HCT116 (cell line): ENCODE measurements around the gene HOOK1. TPM values are rescaled to one million over a fixed set of nuclear protein-coding genes. Genes with fewer than 3 reads are reported as not detected.

Experiments used
- ATAC-seq: fragments of 200-7000 bp; cut with Tn5 transposase; 2 replicates; pipeline ENCODE4 v1.9.1; 2020; ENCODE audit warnings: mild to moderate bottlenecking, moderate library complexity
- BruUV-seq: library from RNA; stranded (reverse); fragments of 400-500 nt; replicated peaks from 2 replicates; lab custom pipeline; 2021; lab: Mats Ljungman, UMichigan
- CTCF ChIA-PET: fragments of 300-600 bp; sonication (Branson Sonifier 250); formaldehyde crosslinking; loops from one replicate; lab custom pipeline; 2021; ENCODE audit warnings: antibody characterized with exemption; lab: Charles Lee
- POLR2A ChIA-PET: fragments of 300-600, 350-600 bp; sonication (Branson Sonifier 250); formaldehyde crosslinking; loops from one replicate; lab custom pipeline; 2021; ENCODE audit warnings: antibody characterized with exemption; lab: Charles Lee
- RAD21 ChIA-PET, 2 experiments: fragments of 300-600 bp; sonication (Branson Sonifier 250); formaldehyde crosslinking; loops; one replicate each; lab custom pipeline; 2023; ENCODE audit warnings: low total read pairs in 2 of 2; ENCODE audit not compliant: uncharacterized antibody in 2 of 2, unreplicated experiment in 2 of 2, low non-redundant PET in 1 of 2; lab: Charles Lee
- DNase-seq: peaks from one replicate; pipeline ENCODE4 v3.0.0-alpha.2; 2010; ENCODE audit warnings: low read depth, low spot score
- H2AFZ ChIP-seq: fragments of 200-600 bp; shearing (Covaris generic), sonication (generic); 2 replicates; pipeline ENCODE4 v1.6.1; 2017; ENCODE audit warnings: low read depth, mixed run types, mixed read lengths, antibody characterized with exemption, low read length; ENCODE audit not compliant: poor library complexity, severe bottlenecking
- H3K27ac ChIP-seq: 2 replicates; pipeline ENCODE4 v1.5.1; 2012; ENCODE audit warnings: low read depth, low read length
- H3K27me3 ChIP-seq: fragments of 200-600 bp; sonication (generic); 2 replicates; pipeline ENCODE4 v1.6.1; 2016; ENCODE audit warnings: mixed run types, low read length, mixed read lengths; ENCODE audit not compliant: insufficient read depth
- H3K36me3 ChIP-seq, 2 experiments: fragments of 200-500 bp in 1 of 2; fragments of 200-600 bp in 1 of 2; sonication (Bioruptor generic) in 1 of 2; sonication (generic) in 1 of 2; 2 replicates each; pipeline versions ENCODE4 v1.5.1 to v1.6.1; 2014 to 2016; ENCODE audit warnings: low read length in 2 of 2, inconsistent platforms in 1 of 2, mixed read lengths in 1 of 2, mixed run types in 1 of 2; ENCODE audit not compliant: insufficient read depth in 2 of 2, control insufficient read depth in 1 of 2
- H3K4me1 ChIP-seq, 2 experiments: fragments of 200-600 bp in 1 of 2; sonication (generic) in 1 of 2; 2 replicates each; pipeline versions ENCODE4 v1.5.1 to v1.6.1; 2012 to 2017; ENCODE audit warnings: low read length in 2 of 2, inconsistent platforms in 1 of 2, mild to moderate bottlenecking in 1 of 2, mixed read lengths in 1 of 2, mixed run types in 1 of 2, moderate library complexity in 1 of 2; ENCODE audit not compliant: insufficient read depth in 2 of 2, control insufficient read depth in 1 of 2
- H3K4me2 ChIP-seq: fragments of 200-600 bp; sonication (generic); 2 replicates; pipeline ENCODE4 v1.6.1; 2017; ENCODE audit warnings: mixed run types, low read length, mixed read lengths
- H3K4me3 ChIP-seq, 2 experiments: fragments of 200-600 bp in 1 of 2; sonication (generic) in 1 of 2; replicated peaks in 1 of 2; 2 replicates each; pipeline ENCODE4 v1.5.1; 2011 to 2016; ENCODE audit warnings: low read length in 2 of 2, control low read depth in 1 of 2, low read depth in 1 of 2, mild to moderate bottlenecking in 1 of 2, mixed read lengths in 1 of 2, mixed run types in 1 of 2
- H3K79me2 ChIP-seq: fragments of 200-600 bp; sonication (generic); 2 replicates; pipeline ENCODE4 v1.6.1; 2017; ENCODE audit warnings: mild to moderate bottlenecking, mixed run types, low read length, moderate library complexity, mixed read lengths; ENCODE audit not compliant: insufficient read depth
- H3K9ac ChIP-seq: fragments of 200-600 bp; sonication (generic); 2 replicates; pipeline ENCODE4 v1.6.1; 2016; ENCODE audit warnings: low read length, mixed read lengths
- H3K9me2 ChIP-seq: fragments of 200-600 bp; sonication (generic), shearing (Covaris generic); 2 replicates; pipeline ENCODE4 v1.6.1; 2017; ENCODE audit warnings: mixed run types, mild to moderate bottlenecking, moderate library complexity; ENCODE audit not compliant: insufficient read depth
- H3K9me3 ChIP-seq, 2 experiments: fragments of 200-500 bp in 1 of 2; fragments of 200-600 bp in 1 of 2; sonication (Bioruptor generic) in 1 of 2; sonication (generic) in 1 of 2; 2 replicates each; pipeline ENCODE4 v1.6.1; 2014 to 2017; ENCODE audit warnings: low read length in 2 of 2, mixed read lengths in 2 of 2, inconsistent platforms in 1 of 2, low read depth in 1 of 2, mild to moderate bottlenecking in 1 of 2, mixed run types in 1 of 2, moderate library complexity in 1 of 2; ENCODE audit not compliant: control insufficient read depth in 1 of 2, insufficient read depth in 1 of 2
- H4K20me1 ChIP-seq: fragments of 200-600 bp; sonication (generic), shearing (Covaris generic); 2 replicates; pipeline ENCODE4 v1.6.1; 2017; ENCODE audit warnings: mixed run types, mild to moderate bottlenecking, moderate library complexity; ENCODE audit not compliant: insufficient read depth
- CBX3 ChIP-seq: IDR thresholded peaks from 2 replicates; pipeline ENCODE4 v1.6.1; 2012; ENCODE audit warnings: low read depth
- CEBPB ChIP-seq: IDR thresholded peaks from 2 replicates; pipeline ENCODE4 v1.6.1; 2012; ENCODE audit warnings: low read depth
- CTCF ChIP-seq, 3 experiments: fragments of 200-600 bp in 1 of 3; sonication (generic) in 1 of 3; IDR thresholded peaks in 2 of 3; conservative IDR thresholded peaks in 1 of 3; 2 replicates each; pipeline ENCODE4 v1.5.1; 2012 to 2017; ENCODE audit warnings: low read depth in 2 of 3, low read length in 2 of 3, antibody characterized with exemption in 1 of 3, borderline replicate concordance in 1 of 3, control low read depth in 1 of 3, mild to moderate bottlenecking in 1 of 3, mixed read lengths in 1 of 3, mixed run types in 1 of 3, moderate library complexity in 1 of 3; ENCODE audit not compliant: insufficient read depth in 1 of 3
- EGR1 ChIP-seq: IDR thresholded peaks from 2 replicates; pipeline ENCODE4 v1.6.1; 2012; ENCODE audit warnings: low read depth
- EZH2phosphoT487 ChIP-seq: fragments of 200-600 bp; IDR thresholded peaks from 2 replicates; pipeline ENCODE4 v1.6.1; 2018; ENCODE audit warnings: antibody characterized with exemption, borderline replicate concordance
- JUND ChIP-seq: IDR thresholded peaks from 2 replicates; pipeline ENCODE4 v1.6.1; 2012
- POLR2AphosphoS5 ChIP-seq: IDR thresholded peaks from 2 replicates; pipeline ENCODE4 v1.6.1; 2011; ENCODE audit warnings: mild to moderate bottlenecking, low read depth, low read length, moderate library complexity
- SRF ChIP-seq: IDR thresholded peaks from 2 replicates; pipeline ENCODE4 v1.6.1; 2012; ENCODE audit warnings: low read depth
- ZNF274 ChIP-seq: fragments of 200-500 bp; sonication (Bioruptor generic); IDR thresholded peaks from 2 replicates; pipeline ENCODE4 v1.6.1; 2014; ENCODE audit warnings: mild to moderate bottlenecking, low read depth, low read length, inconsistent platforms
- intact Hi-C: fragments of 100-400 bp; cut with micrococcal nuclease; formaldehyde crosslinking; loops from 2 replicates; pipeline ENCODE4 v1.10.0; 2022
- total RNA-seq: library from RNA; stranded (reverse); gene quantifications from one replicate; pipeline ENCODE4 v1.2.1, GENCODE V29; 2021; ENCODE audit not compliant: unreplicated experiment
- TF ChIP-seq, protein P1 (sequence below): IDR thresholded peaks from 2 replicates; pipeline ENCODE4 v1.6.1; 2011; ENCODE audit warnings: mild to moderate bottlenecking, low read length, moderate library complexity; ENCODE audit not compliant: insufficient replicate concordance; ENCODE audit errors: extremely low read depth

The HOOK1 gene
- total RNA-seq, 1 experiment from 2014 or later: 30.9 TPM

- intact Hi-C loops: no loop called here
- Histone ChIP-seq H3K4me2 (no peak overlapping the region), H2AFZ (no peak overlapping the region), H3K36me3 (no peaks in the 10 kb centered on the region), H3K9me2 (no peaks in the 10 kb centered on the region), H3K4me1 (no peaks in the 10 kb centered on the region), H3K79me2 (no peaks in the 10 kb centered on the region), H4K20me1 (no peaks in the 10 kb centered on the region), H3K9me3 (no peaks in the 10 kb centered on the region), H3K9ac (no peak overlapping the region), H3K27ac (no peak overlapping the region), H3K27me3 (no peaks in the 10 kb centered on the region), H3K4me3 (no peak overlapping the region)
- TF ChIP-seq EZH2phosphoT487 (no peak), JUND (no peak), SRF (no peak), CBX3 (no peak), EGR1 (no peak), ZNF274 (no peak), POLR2AphosphoS5 (no peak), CEBPB (no peak)
- TF ChIP-seq, protein P1, sequence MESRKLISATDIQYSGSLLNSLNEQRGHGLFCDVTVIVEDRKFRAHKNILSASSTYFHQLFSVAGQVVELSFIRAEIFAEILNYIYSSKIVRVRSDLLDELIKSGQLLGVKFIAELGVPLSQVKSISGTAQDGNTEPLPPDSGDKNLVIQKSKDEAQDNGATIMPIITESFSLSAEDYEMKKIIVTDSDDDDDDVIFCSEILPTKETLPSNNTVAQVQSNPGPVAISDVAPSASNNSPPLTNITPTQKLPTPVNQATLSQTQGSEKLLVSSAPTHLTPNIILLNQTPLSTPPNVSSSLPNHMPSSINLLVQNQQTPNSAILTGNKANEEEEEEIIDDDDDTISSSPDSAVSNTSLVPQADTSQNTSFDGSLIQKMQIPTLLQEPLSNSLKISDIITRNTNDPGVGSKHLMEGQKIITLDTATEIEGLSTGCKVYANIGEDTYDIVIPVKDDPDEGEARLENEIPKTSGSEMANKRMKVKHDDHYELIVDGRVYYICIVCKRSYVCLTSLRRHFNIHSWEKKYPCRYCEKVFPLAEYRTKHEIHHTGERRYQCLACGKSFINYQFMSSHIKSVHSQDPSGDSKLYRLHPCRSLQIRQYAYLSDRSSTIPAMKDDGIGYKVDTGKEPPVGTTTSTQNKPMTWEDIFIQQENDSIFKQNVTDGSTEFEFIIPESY: no peak
- ATAC-seq (no peak), DNase-seq (no peak)
- ChIA-PET CTCF (no interaction called here), RAD21 (no interaction called here), POLR2A (no interaction called here)
- BruUV-seq: no TSS peak
Measured at GRCh38 chr1:59898927-59899326, 84.2 kb downstream of the HOOK1 start.

DNA sequence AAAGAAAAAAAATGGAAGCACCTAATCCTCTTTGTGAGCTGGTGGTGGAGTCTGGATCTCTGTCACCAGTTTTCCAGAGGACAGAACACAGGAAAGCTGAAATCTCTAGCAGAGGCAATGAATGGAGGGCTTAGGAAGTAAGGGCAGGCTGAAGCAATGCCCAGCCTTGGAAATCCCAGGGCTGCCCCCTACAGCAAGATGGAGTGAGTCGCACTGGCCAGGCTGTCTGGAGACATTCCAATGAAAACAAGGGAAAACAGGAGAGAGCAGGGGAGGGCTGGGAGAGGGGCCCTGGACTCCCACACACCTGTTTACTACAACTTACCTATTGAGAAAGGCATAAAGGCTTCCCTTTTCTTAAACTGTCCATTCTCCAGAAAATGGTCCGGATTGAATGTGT lies 85.9 kb downstream of the HOOK1 start:
- no peaks in the 10 kb centered on the region for H3K9me2 ChIP-seq
- H3K4me3 ChIP-seq: no peak overlapping the region
- no peaks in the 10 kb centered on the region for H3K4me1 ChIP-seq
- BruUV-seq: no TSS peak
- CTCF ChIA-PET: interaction anchor here (2.9 kb wide), 1 partner anchor 47 kb away, joined by 18 read pairs; no protein-coding TSS in a partner anchor
- no peaks in the 10 kb centered on the region for H4K20me1 ChIP-seq
- no peaks in the 10 kb centered on the region for H3K27me3 ChIP-seq
- ATAC-seq: peak; percentile 71
- no peak for DNase-seq
- no peaks in the 10 kb centered on the region for H3K36me3 ChIP-seq
- H3K9me3 ChIP-seq: no peaks in the 10 kb centered on the region
- H3K4me2 ChIP-seq: no peak overlapping the region
- H2AFZ ChIP-seq: no peak overlapping the region
- H3K9ac ChIP-seq: no peak overlapping the region
- RAD21 ChIA-PET: interaction anchor here in 1 of 2 experiments (1.2 kb wide), 1 partner anchor 47 kb away, joined by 3 read pairs; no protein-coding TSS in a partner anchor
- H3K79me2 ChIP-seq: no peaks in the 10 kb centered on the region
- intact Hi-C loops: loop anchor here (5.0 kb wide), 1 partner anchor 47 kb away; no protein-coding TSS in a partner anchor
- no peak overlapping the region for H3K27ac ChIP-seq
- TF ChIP-seq CTCF (IDR thresholded peaks at IDR 0.05 in 2 of 3, conservative IDR thresholded peaks at IDR 0.05 in 1 of 3; ENCODE audit: borderline replicate concordance in 1 of 3, insufficient read depth in 1 of 3, low read depth in 2 of 3, low read length in 2 of 3) (peak in 1 of 3 experiments; percentile 18; a peak in 2 of 6 replicates), JUND (no peak)
- TF ChIP-seq, all 23 proteins: peak for 1
- POLR2A ChIA-PET: no interaction called here
